ENCODE results near the gene SLC12A9.

DNA sequence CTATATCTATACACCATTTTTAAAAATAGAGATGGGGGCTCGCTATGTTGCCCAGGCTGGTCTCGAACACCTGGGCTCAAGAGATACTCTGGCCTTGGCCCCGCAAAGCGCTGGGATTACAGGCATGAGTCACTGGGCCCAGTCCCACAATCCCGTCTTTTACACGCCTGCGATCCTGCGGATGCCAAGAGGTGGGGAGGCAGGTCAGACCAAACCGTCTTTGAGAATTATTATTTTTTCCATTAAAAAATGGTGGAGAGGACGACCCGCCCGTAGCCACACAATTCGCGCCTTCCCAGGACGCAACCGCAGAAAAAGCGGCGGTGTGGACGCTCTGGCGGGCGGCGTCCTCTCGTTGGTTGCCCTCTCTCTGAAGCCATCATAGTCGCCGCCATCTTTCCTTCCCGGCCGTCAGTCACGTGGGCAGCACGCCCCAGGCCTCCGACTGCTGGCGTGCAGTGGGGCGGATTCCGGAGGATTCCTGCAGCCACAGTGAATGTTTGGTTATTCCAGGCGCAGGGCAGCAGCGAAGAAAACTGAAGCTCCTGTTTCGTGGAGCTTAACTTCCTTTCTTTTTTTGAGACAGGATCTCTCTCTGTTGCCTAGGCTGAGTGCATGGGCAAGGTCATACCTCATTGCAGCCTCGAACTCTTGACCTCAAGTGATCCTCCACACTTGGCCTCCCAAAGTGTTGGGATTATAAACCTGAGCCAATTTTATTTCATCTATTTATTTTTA lies 15.2 kb upstream of the SLC12A9 start:
- TF ChIP-seq, protein P1, sequence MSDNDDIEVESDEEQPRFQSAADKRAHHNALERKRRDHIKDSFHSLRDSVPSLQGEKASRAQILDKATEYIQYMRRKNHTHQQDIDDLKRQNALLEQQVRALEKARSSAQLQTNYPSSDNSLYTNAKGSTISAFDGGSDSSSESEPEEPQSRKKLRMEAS (IDR thresholded peaks at IDR 0.05; ENCODE audit: low read depth, low read length): no peak
- TF ChIP-seq, protein P2, sequence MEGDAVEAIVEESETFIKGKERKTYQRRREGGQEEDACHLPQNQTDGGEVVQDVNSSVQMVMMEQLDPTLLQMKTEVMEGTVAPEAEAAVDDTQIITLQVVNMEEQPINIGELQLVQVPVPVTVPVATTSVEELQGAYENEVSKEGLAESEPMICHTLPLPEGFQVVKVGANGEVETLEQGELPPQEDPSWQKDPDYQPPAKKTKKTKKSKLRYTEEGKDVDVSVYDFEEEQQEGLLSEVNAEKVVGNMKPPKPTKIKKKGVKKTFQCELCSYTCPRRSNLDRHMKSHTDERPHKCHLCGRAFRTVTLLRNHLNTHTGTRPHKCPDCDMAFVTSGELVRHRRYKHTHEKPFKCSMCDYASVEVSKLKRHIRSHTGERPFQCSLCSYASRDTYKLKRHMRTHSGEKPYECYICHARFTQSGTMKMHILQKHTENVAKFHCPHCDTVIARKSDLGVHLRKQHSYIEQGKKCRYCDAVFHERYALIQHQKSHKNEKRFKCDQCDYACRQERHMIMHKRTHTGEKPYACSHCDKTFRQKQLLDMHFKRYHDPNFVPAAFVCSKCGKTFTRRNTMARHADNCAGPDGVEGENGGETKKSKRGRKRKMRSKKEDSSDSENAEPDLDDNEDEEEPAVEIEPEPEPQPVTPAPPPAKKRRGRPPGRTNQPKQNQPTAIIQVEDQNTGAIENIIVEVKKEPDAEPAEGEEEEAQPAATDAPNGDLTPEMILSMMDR (IDR thresholded peaks at IDR 0.05; ENCODE audit: low read depth, low read length): no peak
- TF ChIP-seq POLR2A (IDR thresholded peaks at IDR 0.05; ENCODE audit: extremely low read depth, insufficient read length): no peak
